Measurements from ENCODE around the gene PDE4B.
"Not testable (repeated sequence)": the region's sequence is repeated elsewhere in the genome, so short reads cannot be mapped to it uniquely, and the experiment has no call there.

GRCh38 chr1:65967492-65967891, 174.8 kb downstream of the PDE4B start:
- TF ChIP-seq, protein P1, sequence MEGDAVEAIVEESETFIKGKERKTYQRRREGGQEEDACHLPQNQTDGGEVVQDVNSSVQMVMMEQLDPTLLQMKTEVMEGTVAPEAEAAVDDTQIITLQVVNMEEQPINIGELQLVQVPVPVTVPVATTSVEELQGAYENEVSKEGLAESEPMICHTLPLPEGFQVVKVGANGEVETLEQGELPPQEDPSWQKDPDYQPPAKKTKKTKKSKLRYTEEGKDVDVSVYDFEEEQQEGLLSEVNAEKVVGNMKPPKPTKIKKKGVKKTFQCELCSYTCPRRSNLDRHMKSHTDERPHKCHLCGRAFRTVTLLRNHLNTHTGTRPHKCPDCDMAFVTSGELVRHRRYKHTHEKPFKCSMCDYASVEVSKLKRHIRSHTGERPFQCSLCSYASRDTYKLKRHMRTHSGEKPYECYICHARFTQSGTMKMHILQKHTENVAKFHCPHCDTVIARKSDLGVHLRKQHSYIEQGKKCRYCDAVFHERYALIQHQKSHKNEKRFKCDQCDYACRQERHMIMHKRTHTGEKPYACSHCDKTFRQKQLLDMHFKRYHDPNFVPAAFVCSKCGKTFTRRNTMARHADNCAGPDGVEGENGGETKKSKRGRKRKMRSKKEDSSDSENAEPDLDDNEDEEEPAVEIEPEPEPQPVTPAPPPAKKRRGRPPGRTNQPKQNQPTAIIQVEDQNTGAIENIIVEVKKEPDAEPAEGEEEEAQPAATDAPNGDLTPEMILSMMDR (IDR thresholded peaks at IDR 0.05; ENCODE audit: poor library complexity, severe bottlenecking), result not testable (repeated sequence)
- TF ChIP-seq POLR2AphosphoS5 (IDR thresholded peaks at IDR 0.05); EP300 (conservative IDR thresholded peaks at IDR 0.05; ENCODE audit: poor library complexity, severe bottlenecking); EZH2 (IDR thresholded peaks at IDR 0.05; ENCODE audit: borderline replicate concordance, insufficient read depth, low read length, poor library complexity, severe bottlenecking); REST (IDR thresholded peaks at IDR 0.05; ENCODE audit: borderline replicate concordance); SMC3 (conservative IDR thresholded peaks at IDR 0.05; ENCODE audit: poor library complexity); MXI1 (conservative IDR thresholded peaks at IDR 0.05; ENCODE audit: poor library complexity, severe bottlenecking); TAF1 (IDR thresholded peaks at IDR 0.05; ENCODE audit: low read depth): not testable (repeated sequence)

Data from neural cell (in vitro differentiated cells).